Measurements from ENCODE around the gene LTBP3. TPM values are rescaled to one million over a fixed set of nuclear protein-coding genes. Genes with fewer than 3 reads are reported as not detected.

LTBP3 gene
- total and polyA plus RNA-seq, 9 of the 15 experiments (the other 6 are each of a cell fraction or from before 2014, with no cell fraction given) = 0.06 to 20.5 (median 4.8) TPM

DNA sequence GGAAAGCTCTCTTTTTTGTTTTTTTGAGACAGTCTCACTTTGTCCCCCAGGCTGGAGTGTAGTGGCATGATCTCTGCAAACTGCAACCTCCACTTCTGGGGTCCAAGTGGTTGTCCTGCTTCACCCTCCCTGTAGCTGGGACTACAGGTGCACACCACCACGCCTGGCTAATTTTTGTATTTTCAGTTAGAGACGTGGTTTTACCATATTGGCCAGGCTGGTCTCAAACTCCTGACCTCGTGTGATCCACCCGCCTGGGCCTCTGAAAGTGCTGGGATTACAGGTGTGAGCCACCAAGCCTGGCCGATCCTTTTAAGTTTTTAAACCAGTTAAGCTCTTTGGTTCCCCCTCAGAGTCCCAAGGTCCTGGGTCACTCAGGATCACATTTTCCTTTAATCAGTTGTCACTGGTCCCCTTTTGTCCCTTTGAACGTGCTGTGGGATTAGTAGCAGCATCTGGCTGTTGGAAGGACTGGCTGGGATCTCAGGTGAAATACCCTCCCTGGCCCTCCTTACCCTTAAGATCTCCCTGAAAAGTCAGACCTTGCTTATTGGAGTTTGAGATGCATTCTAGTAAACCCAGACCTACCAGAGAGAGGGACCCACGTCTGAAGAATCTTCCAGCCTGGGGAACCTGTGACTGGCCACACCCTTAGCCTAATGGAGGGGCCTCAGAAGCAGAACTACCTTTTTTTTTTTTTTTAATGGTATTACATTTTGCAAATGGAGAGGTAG lies 51.2 kb downstream of the LTBP3 start (continued):
- TF ChIP-seq ZNF24 (IDR thresholded peaks at IDR 0.05) = no peak
- TF ChIP-seq, protein P1, sequence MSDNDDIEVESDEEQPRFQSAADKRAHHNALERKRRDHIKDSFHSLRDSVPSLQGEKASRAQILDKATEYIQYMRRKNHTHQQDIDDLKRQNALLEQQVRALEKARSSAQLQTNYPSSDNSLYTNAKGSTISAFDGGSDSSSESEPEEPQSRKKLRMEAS (CRISPR knock-in tag; IDR thresholded peaks at IDR 0.05) = peak; percentile 84
- TF ChIP-seq, protein P2, sequence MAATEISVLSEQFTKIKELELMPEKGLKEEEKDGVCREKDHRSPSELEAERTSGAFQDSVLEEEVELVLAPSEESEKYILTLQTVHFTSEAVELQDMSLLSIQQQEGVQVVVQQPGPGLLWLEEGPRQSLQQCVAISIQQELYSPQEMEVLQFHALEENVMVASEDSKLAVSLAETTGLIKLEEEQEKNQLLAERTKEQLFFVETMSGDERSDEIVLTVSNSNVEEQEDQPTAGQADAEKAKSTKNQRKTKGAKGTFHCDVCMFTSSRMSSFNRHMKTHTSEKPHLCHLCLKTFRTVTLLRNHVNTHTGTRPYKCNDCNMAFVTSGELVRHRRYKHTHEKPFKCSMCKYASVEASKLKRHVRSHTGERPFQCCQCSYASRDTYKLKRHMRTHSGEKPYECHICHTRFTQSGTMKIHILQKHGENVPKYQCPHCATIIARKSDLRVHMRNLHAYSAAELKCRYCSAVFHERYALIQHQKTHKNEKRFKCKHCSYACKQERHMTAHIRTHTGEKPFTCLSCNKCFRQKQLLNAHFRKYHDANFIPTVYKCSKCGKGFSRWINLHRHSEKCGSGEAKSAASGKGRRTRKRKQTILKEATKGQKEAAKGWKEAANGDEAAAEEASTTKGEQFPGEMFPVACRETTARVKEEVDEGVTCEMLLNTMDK (IDR thresholded peaks at IDR 0.05; ENCODE audit: borderline replicate concordance, insufficient read depth, low read depth, low read length, poor library complexity, severe bottlenecking) = no peak
- TF ChIP-seq, protein P3, sequence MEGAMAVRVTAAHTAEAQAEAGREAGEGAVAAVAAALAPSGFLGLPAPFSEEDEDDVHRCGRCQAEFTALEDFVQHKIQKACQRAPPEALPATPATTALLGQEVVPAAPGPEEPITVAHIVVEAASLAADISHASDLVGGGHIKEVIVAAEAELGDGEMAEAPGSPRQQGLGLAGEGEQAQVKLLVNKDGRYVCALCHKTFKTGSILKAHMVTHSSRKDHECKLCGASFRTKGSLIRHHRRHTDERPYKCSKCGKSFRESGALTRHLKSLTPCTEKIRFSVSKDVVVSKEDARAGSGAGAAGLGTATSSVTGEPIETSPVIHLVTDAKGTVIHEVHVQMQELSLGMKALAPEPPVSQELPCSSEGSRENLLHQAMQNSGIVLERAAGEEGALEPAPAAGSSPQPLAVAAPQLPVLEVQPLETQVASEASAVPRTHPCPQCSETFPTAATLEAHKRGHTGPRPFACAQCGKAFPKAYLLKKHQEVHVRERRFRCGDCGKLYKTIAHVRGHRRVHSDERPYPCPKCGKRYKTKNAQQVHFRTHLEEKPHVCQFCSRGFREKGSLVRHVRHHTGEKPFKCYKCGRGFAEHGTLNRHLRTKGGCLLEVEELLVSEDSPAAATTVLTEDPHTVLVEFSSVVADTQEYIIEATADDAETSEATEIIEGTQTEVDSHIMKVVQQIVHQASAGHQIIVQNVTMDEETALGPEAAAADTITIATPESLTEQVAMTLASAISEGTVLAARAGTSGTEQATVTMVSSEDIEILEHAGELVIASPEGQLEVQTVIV (CRISPR knock-in tag; IDR thresholded peaks at IDR 0.05; ENCODE audit: borderline replicate concordance) = peak; percentile 84; the same call in 1 of the 2 replicates
- peak; percentile 62 for TF ChIP-seq NELFE (IDR thresholded peaks at IDR 0.05; ENCODE audit: insufficient read depth, insufficient read length)
- TF ChIP-seq, protein P4, sequence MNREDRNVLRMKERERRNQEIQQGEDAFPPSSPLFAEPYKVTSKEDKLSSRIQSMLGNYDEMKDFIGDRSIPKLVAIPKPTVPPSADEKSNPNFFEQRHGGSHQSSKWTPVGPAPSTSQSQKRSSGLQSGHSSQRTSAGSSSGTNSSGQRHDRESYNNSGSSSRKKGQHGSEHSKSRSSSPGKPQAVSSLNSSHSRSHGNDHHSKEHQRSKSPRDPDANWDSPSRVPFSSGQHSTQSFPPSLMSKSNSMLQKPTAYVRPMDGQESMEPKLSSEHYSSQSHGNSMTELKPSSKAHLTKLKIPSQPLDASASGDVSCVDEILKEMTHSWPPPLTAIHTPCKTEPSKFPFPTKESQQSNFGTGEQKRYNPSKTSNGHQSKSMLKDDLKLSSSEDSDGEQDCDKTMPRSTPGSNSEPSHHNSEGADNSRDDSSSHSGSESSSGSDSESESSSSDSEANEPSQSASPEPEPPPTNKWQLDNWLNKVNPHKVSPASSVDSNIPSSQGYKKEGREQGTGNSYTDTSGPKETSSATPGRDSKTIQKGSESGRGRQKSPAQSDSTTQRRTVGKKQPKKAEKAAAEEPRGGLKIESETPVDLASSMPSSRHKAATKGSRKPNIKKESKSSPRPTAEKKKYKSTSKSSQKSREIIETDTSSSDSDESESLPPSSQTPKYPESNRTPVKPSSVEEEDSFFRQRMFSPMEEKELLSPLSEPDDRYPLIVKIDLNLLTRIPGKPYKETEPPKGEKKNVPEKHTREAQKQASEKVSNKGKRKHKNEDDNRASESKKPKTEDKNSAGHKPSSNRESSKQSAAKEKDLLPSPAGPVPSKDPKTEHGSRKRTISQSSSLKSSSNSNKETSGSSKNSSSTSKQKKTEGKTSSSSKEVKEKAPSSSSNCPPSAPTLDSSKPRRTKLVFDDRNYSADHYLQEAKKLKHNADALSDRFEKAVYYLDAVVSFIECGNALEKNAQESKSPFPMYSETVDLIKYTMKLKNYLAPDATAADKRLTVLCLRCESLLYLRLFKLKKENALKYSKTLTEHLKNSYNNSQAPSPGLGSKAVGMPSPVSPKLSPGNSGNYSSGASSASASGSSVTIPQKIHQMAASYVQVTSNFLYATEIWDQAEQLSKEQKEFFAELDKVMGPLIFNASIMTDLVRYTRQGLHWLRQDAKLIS (CRISPR knock-in tag; IDR thresholded peaks at IDR 0.05) = peak; percentile 98
- 0 out of 2 replicates have a peak, but pooled peaks have one; percentile 32 for TF ChIP-seq MTA1 (IDR thresholded peaks at IDR 0.05; ENCODE audit: borderline replicate concordance)
- 0 out of 2 replicates have a peak, but pooled peaks have one; percentile 53 for TF ChIP-seq NR1H2 (CRISPR knock-in tag; IDR thresholded peaks at IDR 0.05)
- TF ChIP-seq PTRF (tag; IDR thresholded peaks at IDR 0.05) = no peak
- TF ChIP-seq ZNF133 (CRISPR knock-in tag; IDR thresholded peaks at IDR 0.05) = no peak
- TF ChIP-seq KLF16 (IDR thresholded peaks at IDR 0.05) = no peak
- TF ChIP-seq CBX3 (IDR thresholded peaks at IDR 0.05; ENCODE audit: borderline replicate concordance in 1 of 2, low read length in 2 of 2) = no peak; a peak in 1 of 3 replicates
- peak in 1 of 2 experiments; percentile 98; a peak in 3 of 4 replicates for TF ChIP-seq SIN3A (IDR thresholded peaks at IDR 0.05; ENCODE audit: borderline replicate concordance in 2 of 2, control insufficient read depth in 1 of 2, low read depth in 2 of 2, low read length in 2 of 2)
- TF ChIP-seq, protein P5, sequence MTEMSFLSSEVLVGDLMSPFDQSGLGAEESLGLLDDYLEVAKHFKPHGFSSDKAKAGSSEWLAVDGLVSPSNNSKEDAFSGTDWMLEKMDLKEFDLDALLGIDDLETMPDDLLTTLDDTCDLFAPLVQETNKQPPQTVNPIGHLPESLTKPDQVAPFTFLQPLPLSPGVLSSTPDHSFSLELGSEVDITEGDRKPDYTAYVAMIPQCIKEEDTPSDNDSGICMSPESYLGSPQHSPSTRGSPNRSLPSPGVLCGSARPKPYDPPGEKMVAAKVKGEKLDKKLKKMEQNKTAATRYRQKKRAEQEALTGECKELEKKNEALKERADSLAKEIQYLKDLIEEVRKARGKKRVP (CRISPR knock-in tag; IDR thresholded peaks at IDR 0.05) = peak; percentile 92
